ENCODE measurements around the gene CYP26C1.

CYP26C1 gene

GRCh38 chr10:93115661-93116383, 55.2 kb downstream of the CYP26C1 start:
- DNase-seq (ENCODE audit: low read depth) = peak; percentile 59

Data from stimulated activated CD4-positive, alpha-beta T cell treated with anti-CD3 and anti-CD28 coated beads, Interleukin-2, amount 100 ng/mL, for 4 hours (primary cell).